ENCODE data around the gene LIPC. TPM values are rescaled to one million over a fixed set of nuclear protein-coding genes. Genes with fewer than 3 reads are reported as not detected.

Gene LIPC
- polyA plus RNA-seq, 3 donors, result 0.37 TPM; not detected in 2

- H3K27ac ChIP-seq (ENCODE audit: low read depth in 1 of 2, low read length in 2 of 2), result peak overlapping the region in 1 of 2 donors; percentile 99
- TF ChIP-seq CTCF (IDR thresholded peaks at IDR 0.05), result no peak
- WGBS (ENCODE audit: insufficient coverage), result no CpG with 5 or more reads among the region's 2 CpGs
- H3K27me3 ChIP-seq (ENCODE audit: control insufficient read depth in 2 of 2, insufficient read depth in 2 of 2, low read length in 2 of 2), result no peaks in the 10 kb centered on the region
- peak overlapping the region in 1 of 3 experiments; percentile 18 for H3K4me3 ChIP-seq (replicated peaks in 1 of 3; ENCODE audit: low read depth in 2 of 3, low read length in 3 of 3)
- H3K27ac Mint-ChIP-seq, result peak overlapping the region; percentile 90 to 98 (median 94)
- no peak overlapping the region for H2AFZ ChIP-seq (ENCODE audit: insufficient read depth, low read depth, low read length, poor library complexity, severe bottlenecking)
- peaks cover 0 to 4% of the 10 kb centered on the region in 2 donors for H3K36me3 Mint-ChIP-seq
- H3K4me1 ChIP-seq (ENCODE audit: control insufficient read depth in 1 of 2, insufficient read depth in 2 of 2, low read length in 2 of 2), result peaks cover 85 to 87% of the 10 kb centered on the region in 2 donors
- H3K4me3 Mint-ChIP-seq, result no peak overlapping the region
- H3K79me2 ChIP-seq (ENCODE audit: insufficient read depth, low read length), result no peaks in the 10 kb centered on the region
- H4K20me1 ChIP-seq (ENCODE audit: insufficient read depth, low read length), result no peaks in the 10 kb centered on the region
- intact Hi-C loops (cut with micrococcal nuclease), result loop anchor here (5.0 to 10.0 kb wide), 4 partner anchors 67 to 279 kb away; partner anchors contain the start of gene ADAM10 (in 1 of the 2)
- peaks cover 0 to 3% (median 0%) of the 10 kb centered on the region in 7 donors for H3K9me3 Mint-ChIP-seq
- H3K4me2 ChIP-seq (replicated peaks; ENCODE audit: extremely low read depth, low read length, poor library complexity, severe bottlenecking), result peak overlapping the region; percentile 37
- no peak overlapping the region for H3K9ac ChIP-seq (ENCODE audit: insufficient read depth, low read length, poor library complexity, severe bottlenecking)
- peak; percentile 67 to 92 (median 91) for DNase-seq
- H3K9me3 ChIP-seq (replicated peaks in 1 of 2; ENCODE audit: control insufficient read depth in 1 of 2, insufficient read depth in 1 of 2, low read length in 2 of 2), result no peaks in the 10 kb centered on the region
- no peaks in the 10 kb centered on the region for H3K36me3 ChIP-seq (replicated peaks in 1 of 2; ENCODE audit: control insufficient read depth in 1 of 2, insufficient read depth in 2 of 2, low read length in 2 of 2)
- peaks cover 82% of the 10 kb centered on the region for H3K4me1 Mint-ChIP-seq
- peaks cover 0 to 3% (median 0%) of the 10 kb centered on the region in 3 donors for H3K27me3 Mint-ChIP-seq (ENCODE audit: low read depth in 3 of 3)
These were observed 92.5 kb downstream of the LIPC start for GRCh38 chr15:58524247-58524646.

GRCh38 chr15:58525991-58526421 is 94.2 kb downstream of the LIPC start:
- peaks cover 65% of the 10 kb centered on the region for H3K4me1 Mint-ChIP-seq
- intact Hi-C loops (cut with micrococcal nuclease), result loop anchor here in 1 of 2 donors (10.0 kb wide), 2 partner anchors 219 to 281 kb away; partner anchors contain the start of gene ADAM10
- 46% methylated on average over 4 of the region's 4 CpGs for WGBS (ENCODE audit: insufficient coverage)
- peaks cover 0 to 3% (median 0%) of the 10 kb centered on the region in 3 donors for H3K27me3 Mint-ChIP-seq (ENCODE audit: low read depth in 3 of 3)
- Histone ChIP-seq H3K36me3 (replicated peaks in 1 of 2; ENCODE audit: control insufficient read depth in 1 of 2, insufficient read depth in 2 of 2, low read length in 2 of 2) (no peaks in the 10 kb centered on the region), H4K20me1 (ENCODE audit: insufficient read depth, low read length) (no peaks in the 10 kb centered on the region), H3K4me1 (ENCODE audit: control insufficient read depth in 1 of 2, insufficient read depth in 2 of 2, low read length in 2 of 2) (peaks cover 67 to 70% of the 10 kb centered on the region in 2 donors), H3K27me3 (ENCODE audit: control insufficient read depth in 2 of 2, insufficient read depth in 2 of 2, low read length in 2 of 2) (no peaks in the 10 kb centered on the region), H3K27ac (ENCODE audit: low read depth in 1 of 2, low read length in 2 of 2) (peak overlapping the region; percentile 79 to 99), H3K9ac (ENCODE audit: insufficient read depth, low read length, poor library complexity, severe bottlenecking) (peak overlapping the region; percentile 23), H3K79me2 (ENCODE audit: insufficient read depth, low read length) (no peaks in the 10 kb centered on the region), H3K4me2 (replicated peaks; ENCODE audit: extremely low read depth, low read length, poor library complexity, severe bottlenecking) (peak overlapping the region; percentile 16), H2AFZ (ENCODE audit: insufficient read depth, low read depth, low read length, poor library complexity, severe bottlenecking) (no peak overlapping the region), H3K9me3 (replicated peaks in 1 of 2; ENCODE audit: control insufficient read depth in 1 of 2, insufficient read depth in 1 of 2, low read length in 2 of 2) (no peaks in the 10 kb centered on the region), H3K4me3 (replicated peaks in 1 of 3; ENCODE audit: low read depth in 2 of 3, low read length in 3 of 3) (peak overlapping the region in 1 of 3 experiments; percentile 36)
- TF ChIP-seq CTCF (IDR thresholded peaks at IDR 0.05), result no peak
- H3K36me3 Mint-ChIP-seq, result peaks cover 0 to 4% of the 10 kb centered on the region in 2 donors
- H3K4me3 Mint-ChIP-seq, result peak overlapping the region in 1 of 2 donors; percentile 53
- peaks cover 0 to 3% (median 0%) of the 10 kb centered on the region in 7 donors for H3K9me3 Mint-ChIP-seq
- peak; percentile 72 to 86 (median 86) for DNase-seq
- peak overlapping the region; percentile 91 to 96 (median 94) for H3K27ac Mint-ChIP-seq

All from CD14-positive monocyte (primary cell).